IMR-90 (cell line): ENCODE measurements around the gene MYH6. TPM values are rescaled to one million over a fixed set of nuclear protein-coding genes. Genes with fewer than 3 reads are reported as not detected.

ENCODE experiments used
- ATAC-seq: fragments of 200-7000 bp; cut with Tn5 transposase; 2 replicates; pipeline ENCODE4 v1.9.1; 2020; ENCODE audit warnings: low read depth, mild to moderate bottlenecking, moderate library complexity
- BruUV-seq: library from RNA; stranded (reverse); fragments of 400-500 nt; replicated peaks from 2 replicates; lab custom pipeline; 2021; lab: Mats Ljungman, UMichigan
- CTCF ChIA-PET: fragments of 300-600 bp; formaldehyde crosslinking; extraction: SDS; loops from one replicate; lab custom pipeline; 2021; ENCODE audit warnings: antibody characterized with exemption; lab: Yijun Ruan, JAX
- POLR2A ChIA-PET: fragments of 300-600 bp; sonication (Branson Sonifier 250); formaldehyde crosslinking; loops from one replicate; lab custom pipeline; 2022; ENCODE audit warnings: antibody characterized with exemption; ENCODE audit not compliant: unreplicated experiment; lab: Charles Lee
- DNase-seq: peaks from one replicate; pipeline ENCODE4 v3.0.0; 2013
- H2AFZ ChIP-seq: replicated peaks from 2 replicates; pipeline ENCODE3; 2013; ENCODE audit warnings: low read length, mild to moderate bottlenecking; ENCODE audit not compliant: poor library complexity
- H2AK5ac ChIP-seq: 2 replicates; pipeline ENCODE4 v1.6.1; 2013; ENCODE audit warnings: low read depth, low read length, inconsistent platforms
- H2AK9ac ChIP-seq: replicated peaks from 2 replicates; pipeline ENCODE3; 2013; ENCODE audit warnings: mild to moderate bottlenecking, low read depth, low read length, moderate library complexity; ENCODE audit not compliant: poor library complexity
- H2BK120ac ChIP-seq: 2 replicates; pipeline ENCODE4 v1.6.1; 2013; ENCODE audit warnings: low read depth, low read length, inconsistent platforms
- H2BK15ac ChIP-seq: 3 replicates; pipeline ENCODE4 v1.6.1; 2013; ENCODE audit warnings: low read depth, low read length, inconsistent platforms
- H2BK20ac ChIP-seq: 2 replicates; pipeline ENCODE4 v1.6.1; 2013; ENCODE audit warnings: low read depth, mild to moderate bottlenecking, inconsistent platforms, low read length, moderate library complexity
- H2BK5ac ChIP-seq: 2 replicates; pipeline ENCODE4 v1.6.1; 2013; ENCODE audit warnings: mild to moderate bottlenecking, low read depth, low read length, inconsistent platforms; ENCODE audit not compliant: poor library complexity, severe bottlenecking
- H3K14ac ChIP-seq: replicated peaks from 2 replicates; pipeline ENCODE4 v1.6.1; 2013; ENCODE audit warnings: low read depth, low read length, inconsistent platforms
- H3K18ac ChIP-seq: 2 replicates; pipeline ENCODE4 v1.6.1; 2013; ENCODE audit warnings: low read depth, low read length, control low read depth
- H3K23ac ChIP-seq: 2 replicates; pipeline ENCODE4 v1.6.1; 2013; ENCODE audit warnings: low read depth, low read length, inconsistent platforms
- H3K27ac ChIP-seq: 2 replicates; pipeline ENCODE4 v1.5.1; 2013; ENCODE audit warnings: mild to moderate bottlenecking, control low read depth, low read length; ENCODE audit not compliant: insufficient read depth
- H3K27me3 ChIP-seq: 2 replicates; pipeline ENCODE4 v1.6.1; 2013; ENCODE audit warnings: low read length; ENCODE audit not compliant: control insufficient read depth, insufficient read depth
- H3K36me3 ChIP-seq: 2 replicates; pipeline ENCODE4 v1.6.1; 2013; ENCODE audit warnings: low read length, mixed read lengths; ENCODE audit not compliant: control insufficient read depth, insufficient read depth
- H3K4ac ChIP-seq: 2 replicates; pipeline ENCODE4 v1.6.1; 2013; ENCODE audit warnings: low read depth, low read length, inconsistent platforms
- H3K4me1 ChIP-seq: 2 replicates; pipeline ENCODE4 v1.6.1; 2013; ENCODE audit warnings: low read length, mixed read lengths; ENCODE audit not compliant: control insufficient read depth, insufficient read depth
- H3K4me2 ChIP-seq: 2 replicates; pipeline ENCODE4 v1.6.1; 2013; ENCODE audit warnings: low read depth, mild to moderate bottlenecking, control low read depth, low read length, moderate library complexity
- H3K4me3 ChIP-seq: 2 replicates; pipeline ENCODE4 v1.5.1; 2013; ENCODE audit warnings: low read depth, mild to moderate bottlenecking, control low read depth, low read length, moderate library complexity; ENCODE audit not compliant: insufficient read depth
- H3K56ac ChIP-seq: 2 replicates; pipeline ENCODE4 v1.6.1; 2013; ENCODE audit warnings: low read length, inconsistent platforms; ENCODE audit not compliant: insufficient read depth; ENCODE audit errors: extremely low read depth
- H3K79me1 ChIP-seq, 2 experiments: 2 replicates each; pipeline ENCODE4 v1.6.1; 2013; ENCODE audit warnings: low read length in 2 of 2, inconsistent platforms in 1 of 2, low read depth in 1 of 2
- H3K9ac ChIP-seq: 2 replicates; pipeline ENCODE4 v1.6.1; 2013; ENCODE audit warnings: low read depth, low read length, control low read depth
- H3K9me1 ChIP-seq: 2 replicates; pipeline ENCODE4 v1.6.1; 2013; ENCODE audit warnings: low read length, inconsistent platforms; ENCODE audit not compliant: insufficient read depth
- H3K9me3 ChIP-seq: 2 replicates; pipeline ENCODE4 v1.6.1; 2013; ENCODE audit warnings: low read length; ENCODE audit not compliant: control insufficient read depth, insufficient read depth
- H4K20me1 ChIP-seq: 2 replicates; pipeline ENCODE4 v1.6.1; 2013; ENCODE audit warnings: low read length, inconsistent platforms; ENCODE audit not compliant: insufficient read depth
- H4K5ac ChIP-seq: 2 replicates; pipeline ENCODE4 v1.6.1; 2013; ENCODE audit warnings: mild to moderate bottlenecking, low read depth, low read length, control low read depth
- H4K8ac ChIP-seq, 2 experiments: 2 replicates each; pipeline ENCODE4 v1.6.1; 2013; ENCODE audit warnings: low read depth in 2 of 2, low read length in 2 of 2, control low read depth in 1 of 2, inconsistent platforms in 1 of 2
- H4K91ac ChIP-seq: 2 replicates; pipeline ENCODE4 v1.6.1; 2013; ENCODE audit warnings: low read depth, low read length, inconsistent platforms; ENCODE audit not compliant: insufficient read depth
- BHLHE40 ChIP-seq: fragments of 150-350 bp; IDR thresholded peaks from 2 replicates; pipeline ENCODE4 v1.6.1; 2016; ENCODE audit warnings: mild to moderate bottlenecking, low read depth, low read length
- CEBPB ChIP-seq: IDR thresholded peaks from 2 replicates; pipeline ENCODE4 v1.6.1; 2012; ENCODE audit warnings: low read depth, low read length, improper control_type of control experiment
- CHD1 ChIP-seq: IDR thresholded peaks from 2 replicates; pipeline ENCODE4 v1.6.1; 2012; ENCODE audit warnings: low read depth, low read length, improper control_type of control experiment
- MXI1 ChIP-seq: IDR thresholded peaks from 2 replicates; pipeline ENCODE4 v1.6.1; 2012; ENCODE audit warnings: low read depth, mild to moderate bottlenecking, low read length, moderate library complexity, borderline replicate concordance
- NFE2L2 ChIP-seq: fragments of 150-350 bp; IDR thresholded peaks from 2 replicates; pipeline ENCODE4 v1.6.1; 2016; ENCODE audit warnings: low read depth, mild to moderate bottlenecking, low read length
- POLR2A ChIP-seq: IDR thresholded peaks from 2 replicates; pipeline ENCODE4 v1.6.1; 2012; ENCODE audit warnings: mild to moderate bottlenecking, low read depth, low read length
- RAD21 ChIP-seq: IDR thresholded peaks from 2 replicates; pipeline ENCODE4 v1.6.1; 2012; ENCODE audit warnings: low read length, improper control_type of control experiment
- RFX5 ChIP-seq: IDR thresholded peaks from 2 replicates; pipeline ENCODE4 v1.8.0; 2012; ENCODE audit warnings: low read depth, mild to moderate bottlenecking, low read length, moderate library complexity
- SMC3 ChIP-seq: fragments of 150-350 bp; IDR thresholded peaks from 2 replicates; pipeline ENCODE4 v1.6.1; 2016; ENCODE audit warnings: low read depth, mild to moderate bottlenecking, antibody characterized with exemption, low read length, moderate library complexity
- WGBS, 2 experiments: methylation state at CpG; one replicate each; pipeline versions ENCODE4 v1.1.5 to v1.1.7; 2013; ENCODE audit warnings: missing lambda C conversion rate in 2 of 2; ENCODE audit not compliant: insufficient read length in 1 of 2; ENCODE audit errors: extremely low coverage in 2 of 2; 5-methylcytosine and 5-hydroxymethylcytosine counted together
- dilution Hi-C: fragments of 300-500 bp; cut with HindIII; formaldehyde crosslinking; loops from one replicate; pipeline ENCODE4 v1.14.3; 2018; ENCODE audit warnings: low sequenced_read_pairs; ENCODE audit not compliant: unreplicated experiment
- in situ Hi-C: fragments of 300-500 bp; cut with MboI; formaldehyde crosslinking; loops from 3 replicates; pipeline ENCODE4 v1.14.3; 2019; ENCODE audit warnings: low sequenced_read_pairs, inconsistent platforms, mixed read lengths
- intact Hi-C: fragments of 100-400 bp; cut with micrococcal nuclease; formaldehyde crosslinking; loops from 2 replicates; pipeline ENCODE4 v1.10.0; 2022
- polyA plus RNA-seq, 3 experiments: library from polyadenylated mRNA; depleted of rRNA; stranded (reverse); fragments of >200 nt; gene quantifications; 2 replicates each; pipeline ENCODE4 v1.2.3, GENCODE V29; 2012; ENCODE audit warnings: low replicate concordance in 1 of 3
- total RNA-seq: library from RNA; depleted of rRNA; stranded (reverse); fragments of >200 nt; gene quantifications from 2 replicates; pipeline ENCODE4 v1.2.3, GENCODE V29; 2012
- TF ChIP-seq, protein P1 (sequence below): fragments of 150-350 bp; IDR thresholded peaks from 2 replicates; pipeline ENCODE4 v1.6.1; 2017; ENCODE audit warnings: mild to moderate bottlenecking, antibody characterized with exemption, low read length, low read depth

MYH6 gene
- total and polyA plus RNA-seq, 2 of the 4 experiments (the other 2 are of a cell fraction): not detected

DNA sequence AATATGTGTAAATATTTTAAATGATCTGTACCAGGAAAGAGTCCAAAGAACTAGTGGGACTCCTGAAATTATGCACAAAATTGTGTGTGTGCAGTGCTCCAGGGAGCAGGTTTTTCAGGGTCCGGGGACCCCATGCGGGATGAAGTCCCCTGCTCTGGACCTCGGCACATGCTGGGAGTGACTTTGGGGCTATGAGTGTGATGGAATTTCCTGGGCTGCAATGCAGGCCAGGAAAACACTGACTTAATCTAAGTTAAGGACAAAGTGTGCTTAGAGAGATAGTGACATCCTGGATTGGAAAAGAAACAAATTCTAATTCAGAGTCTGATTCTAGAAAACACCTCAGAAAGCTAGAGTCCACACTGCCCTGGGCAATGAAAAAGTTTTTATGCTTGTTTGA, 6.2 kb upstream of the MYH6 start:
- Histone ChIP-seq H3K4ac (no peak overlapping the region), H3K4me3 (no peak overlapping the region), H4K8ac (no peak overlapping the region), H2BK20ac (no peak overlapping the region), H2BK5ac (no peak overlapping the region), H3K36me3 (no peaks in the 10 kb centered on the region), H2BK15ac (no peak overlapping the region), H3K27me3 (peaks cover 29% of the 10 kb centered on the region), H3K9me3 (no peaks in the 10 kb centered on the region), H3K56ac (no peak overlapping the region), H2AK5ac (no peak overlapping the region), H4K91ac (no peak overlapping the region), H2AFZ (no peak overlapping the region), H3K9ac (no peak overlapping the region), H3K79me1 (no peaks in the 10 kb centered on the region), H3K4me2 (no peak overlapping the region), H3K27ac (no peak overlapping the region), H3K18ac (no peak overlapping the region), H4K5ac (no peak overlapping the region), H3K4me1 (no peaks in the 10 kb centered on the region), H3K9me1 (no peaks in the 10 kb centered on the region), H3K23ac (no peak overlapping the region), H3K14ac (no peak overlapping the region), H2BK120ac (no peak overlapping the region), H4K20me1 (no peaks in the 10 kb centered on the region), H2AK9ac (no peak overlapping the region)
- in situ Hi-C loops (no loop called here), dilution Hi-C loops (no loop called here), intact Hi-C loops (no loop called here)
- BruUV-seq: no TSS peak
- TF ChIP-seq POLR2A: no peak
- TF ChIP-seq CHD1: no peak
- no peak for TF ChIP-seq RFX5
- no peak for TF ChIP-seq SMC3
- no peak for TF ChIP-seq CEBPB
- no peak for TF ChIP-seq BHLHE40
- TF ChIP-seq NFE2L2: no peak
- no peak for TF ChIP-seq MXI1
- TF ChIP-seq, protein P1, sequence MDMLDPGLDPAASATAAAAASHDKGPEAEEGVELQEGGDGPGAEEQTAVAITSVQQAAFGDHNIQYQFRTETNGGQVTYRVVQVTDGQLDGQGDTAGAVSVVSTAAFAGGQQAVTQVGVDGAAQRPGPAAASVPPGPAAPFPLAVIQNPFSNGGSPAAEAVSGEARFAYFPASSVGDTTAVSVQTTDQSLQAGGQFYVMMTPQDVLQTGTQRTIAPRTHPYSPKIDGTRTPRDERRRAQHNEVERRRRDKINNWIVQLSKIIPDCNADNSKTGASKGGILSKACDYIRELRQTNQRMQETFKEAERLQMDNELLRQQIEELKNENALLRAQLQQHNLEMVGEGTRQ: no peak
- TF ChIP-seq RAD21: no peak
- ATAC-seq (no peak), DNase-seq (no peak)
- POLR2A ChIA-PET: no interaction called here
- CTCF ChIA-PET: no interaction called here
- WGBS, 2 experiments: 47% methylated on average over 2 of the region's 3 CpGs; no CpG with 5 or more reads in 1 of the 2 experiments
